SK-N-SH (cell line): Measurements from ENCODE around the gene INPP5A. TPM values are rescaled to one million over a fixed set of nuclear protein-coding genes. Genes with fewer than 3 reads are reported as not detected.
A peak's percentile ranks its signal among the peaks of the same experiment; 100 is the strongest.

Experiments
- CTCF ChIA-PET: fragments of 300-600, 350-600 bp; formaldehyde crosslinking; extraction: SDS; loops from one replicate; lab custom pipeline; 2021; lab: Yijun Ruan, JAX
- POLR2A ChIA-PET: fragments of 350-600 bp; sonication (Branson Sonifier 250); formaldehyde crosslinking; extraction: SDS; loops from one replicate; lab custom pipeline; 2020; ENCODE audit warnings: antibody characterized with exemption, inconsistent platforms; lab: Yijun Ruan, JAX
- DNase-seq: peaks from one replicate; pipeline ENCODE4 v3.0.0; 2012
- H2AFZ ChIP-seq: fragments of 200-600 bp; sonication (generic); 2 replicates; pipeline ENCODE4 v1.8.1; 2016; ENCODE audit warnings: antibody characterized with exemption, mild to moderate bottlenecking, low read depth
- H3F3A ChIP-seq: fragments of 200-600 bp; sonication (generic); replicated peaks from 2 replicates; pipeline ENCODE3; 2016; ENCODE audit warnings: antibody characterized with exemption, mild to moderate bottlenecking; ENCODE audit not compliant: insufficient read depth
- H3K27ac ChIP-seq, 2 experiments: fragments of 200-500 bp in 1 of 2; fragments of 200-600 bp in 1 of 2; sonication (Bioruptor generic) in 1 of 2; sonication (generic), shearing (Covaris generic) in 1 of 2; 2 replicates each; pipeline versions ENCODE4 v1.5.1 to v1.6.1; 2014 to 2016; ENCODE audit warnings: low read depth in 2 of 2, inconsistent platforms in 1 of 2, low read length in 1 of 2, mild to moderate bottlenecking in 1 of 2, mixed read lengths in 1 of 2
- H3K27me3 ChIP-seq: fragments of 200-600 bp; sonication (generic), shearing (Covaris generic); 2 replicates; pipeline ENCODE4 v1.6.1; 2016; ENCODE audit warnings: mixed run types; ENCODE audit not compliant: insufficient read depth
- H3K36me3 ChIP-seq, 2 experiments: fragments of 200-500 bp in 1 of 2; fragments of 200-600 bp in 1 of 2; sonication (Bioruptor generic) in 1 of 2; sonication (generic) in 1 of 2; replicated peaks in 1 of 2; 2 replicates each; pipeline versions ENCODE3 to v1.5.1; 2014 to 2016; ENCODE audit warnings: low read length in 1 of 2, mild to moderate bottlenecking in 1 of 2; ENCODE audit not compliant: insufficient read depth in 2 of 2, control insufficient read depth in 1 of 2
- H3K4me1 ChIP-seq, 2 experiments: fragments of 200-500 bp in 1 of 2; fragments of 200-600 bp in 1 of 2; sonication (Bioruptor generic) in 1 of 2; sonication (generic), shearing (Covaris generic) in 1 of 2; 2 replicates each; pipeline versions ENCODE4 v1.5.1 to v1.6.1; 2014 to 2016; ENCODE audit warnings: low read depth in 1 of 2, low read length in 1 of 2, mixed run types in 1 of 2; ENCODE audit not compliant: insufficient read depth in 2 of 2, control insufficient read depth in 1 of 2
- H3K4me2 ChIP-seq: fragments of 200-600 bp; sonication (generic), shearing (Covaris generic); 2 replicates; pipeline ENCODE4 v1.6.1; 2017; ENCODE audit warnings: mixed run types
- H3K4me3 ChIP-seq, 2 experiments: fragments of 200-500 bp in 1 of 2; fragments of 200-600 bp in 1 of 2; sonication (Bioruptor generic) in 1 of 2; sonication (generic), shearing (Covaris generic) in 1 of 2; 2 replicates each; pipeline versions ENCODE4 v1.5.1 to v1.8.1; 2014 to 2016; ENCODE audit warnings: low read depth in 2 of 2, inconsistent platforms in 1 of 2, low read length in 1 of 2, mild to moderate bottlenecking in 1 of 2, mixed read lengths in 1 of 2, moderate library complexity in 1 of 2
- H3K79me2 ChIP-seq: fragments of 200-600 bp; sonication (generic); 2 replicates; pipeline ENCODE4 v1.8.1; 2017; ENCODE audit warnings: mild to moderate bottlenecking; ENCODE audit not compliant: insufficient read depth
- H3K9ac ChIP-seq: fragments of 200-600 bp; sonication (generic); 2 replicates; pipeline ENCODE4 v1.6.1; 2017; ENCODE audit warnings: mixed run types
- H3K9me2 ChIP-seq: fragments of 200-600 bp; sonication (generic); 2 replicates; pipeline ENCODE4 v1.6.1; 2017; ENCODE audit warnings: mixed run types
- H3K9me3 ChIP-seq: fragments of 200-600 bp; sonication (generic); 2 replicates; pipeline ENCODE4 v1.6.1; 2017; ENCODE audit warnings: mixed run types, mild to moderate bottlenecking, moderate library complexity
- H4K20me1 ChIP-seq: fragments of 200-600 bp; sonication (generic); 2 replicates; pipeline ENCODE4 v1.6.1; 2017; ENCODE audit warnings: mild to moderate bottlenecking, mixed run types; ENCODE audit not compliant: insufficient read depth
- CTCF ChIP-seq: fragments of 200-600 bp; sonication (generic); IDR thresholded peaks from 2 replicates; pipeline ENCODE4 v1.6.1; 2017; ENCODE audit warnings: antibody characterized with exemption, mild to moderate bottlenecking, moderate library complexity
- EP300 ChIP-seq, 2 experiments: IDR thresholded peaks; 2 replicates each; pipeline versions ENCODE4 v1.4.0 to v1.6.1; 2012; ENCODE audit warnings: borderline replicate concordance in 1 of 2, low read depth in 1 of 2, low read length in 1 of 2
- FOXJ3 ChIP-seq: sonication (generic); formaldehyde crosslinking; IDR thresholded peaks from 2 replicates; pipeline ENCODE4 v1.5.1; 2020; ENCODE audit warnings: mild to moderate bottlenecking, missing genetic modification reagents
- GABPA ChIP-seq: IDR thresholded peaks from 2 replicates; pipeline ENCODE4 v1.4.0; 2012; ENCODE audit warnings: low read depth, mild to moderate bottlenecking
- GATA2 ChIP-seq: sonication (generic); formaldehyde crosslinking; IDR thresholded peaks from 2 replicates; pipeline ENCODE4 v1.5.0; 2020; ENCODE audit warnings: mild to moderate bottlenecking, missing genetic modification reagents
- IRF3 ChIP-seq: fragments of 150-350 bp; IDR thresholded peaks from 2 replicates; pipeline ENCODE4 v1.6.1; 2016; ENCODE audit warnings: mild to moderate bottlenecking, low read depth, low read length
- MEF2A ChIP-seq: IDR thresholded peaks from 2 replicates; pipeline ENCODE4 v1.4.0; 2012; ENCODE audit warnings: low read depth, borderline replicate concordance
- NFIC ChIP-seq: IDR thresholded peaks from 2 replicates; pipeline ENCODE4 v1.4.0; 2012; ENCODE audit warnings: borderline replicate concordance
- NRF1 ChIP-seq: IDR thresholded peaks from 2 replicates; pipeline ENCODE4 v1.6.1; 2012; ENCODE audit warnings: low read depth, mild to moderate bottlenecking, low read length
- PBX3 ChIP-seq: IDR thresholded peaks from 2 replicates; pipeline ENCODE4; 2012
- POLR2AphosphoS5 ChIP-seq: IDR thresholded peaks from 2 replicates; pipeline ENCODE4 v1.6.1; 2012; ENCODE audit warnings: low read depth, low read length
- RAD21 ChIP-seq: IDR thresholded peaks from 2 replicates; pipeline ENCODE4 v1.6.1; 2012; ENCODE audit warnings: mild to moderate bottlenecking, low read length
- RCOR1 ChIP-seq: fragments of 150-350 bp; IDR thresholded peaks from 2 replicates; pipeline ENCODE4 v1.6.1; 2017; ENCODE audit warnings: antibody characterized with exemption, low read length
- RXRA ChIP-seq: IDR thresholded peaks from 2 replicates; pipeline ENCODE4 v1.4.0; 2012; ENCODE audit warnings: low read depth, mild to moderate bottlenecking, borderline replicate concordance
- SMC3 ChIP-seq: IDR thresholded peaks from 2 replicates; pipeline ENCODE4 v1.6.1; 2012; ENCODE audit warnings: low read depth, low read length, improper control_type of control experiment
- TCF12 ChIP-seq: IDR thresholded peaks from 2 replicates; pipeline ENCODE4 v1.4.0; 2012
- USF1 ChIP-seq: IDR thresholded peaks from 2 replicates; pipeline ENCODE4 v1.4.0; 2012; ENCODE audit warnings: low read depth, borderline replicate concordance
- WGBS: methylation state at CpG from one replicate; pipeline ENCODE4 v1.1.6; 2017; ENCODE audit warnings: low lambda C conversion rate; 5-methylcytosine and 5-hydroxymethylcytosine counted together
- polyA plus RNA-seq, 3 experiments: library from polyadenylated mRNA; depleted of rRNA; stranded (reverse); fragments of >200 nt; gene quantifications; 2 replicates each; pipeline ENCODE4 v1.2.3, GENCODE V29; 2012

The INPP5A gene
- polyA plus RNA-seq, 1 of the 3 experiments (the other 2 are of a cell fraction), result 12.0 TPM

- Histone ChIP-seq H3K79me2 (no peaks in the 10 kb centered on the region), H3K9me3 (no peaks in the 10 kb centered on the region), H3K4me1 (peaks cover 20 to 22% of the 10 kb centered on the region in 2 experiments), H3K9me2 (no peaks in the 10 kb centered on the region), H3K36me3 (no peaks in the 10 kb centered on the region), H2AFZ (peak overlapping the region; percentile 1; the same call in 1 of the 2 replicates), H4K20me1 (no peaks in the 10 kb centered on the region), H3K27me3 (no peaks in the 10 kb centered on the region), H3K4me3 (0 out of 4 replicates have a peak overlapping the region, but pooled peaks of 1 of the 2 experiments have one; percentile 5), H3F3A (peaks cover 10% of the 10 kb centered on the region), H3K9ac (peak overlapping the region; percentile 1; the same call in 1 of the 2 replicates), H3K27ac (peak overlapping the region; percentile 67 to 81)
- WGBS, result 62% methylated on average over 12 of the region's 12 CpGs
- POLR2A ChIA-PET, result no interaction called here
- CTCF ChIA-PET, result interaction anchor here (0.6 to 3.1 kb wide), 7 partner anchors 11 to 284 kb away, joined by 3 to 28 read pairs (median 3); no protein-coding TSS in a partner anchor
- no peak for DNase-seq
- TF ChIP-seq NFIC, result no peak
- TF ChIP-seq NRF1, result no peak
- no peak for TF ChIP-seq RAD21
- no peak for TF ChIP-seq RCOR1
- TF ChIP-seq GABPA, result no peak
- no peak for TF ChIP-seq SMC3
- no peak for TF ChIP-seq FOXJ3
- TF ChIP-seq, all 33 proteins: peak for 0
- H3K4me2 ChIP-seq, result peak overlapping the region; percentile 4
Measured at GRCh38 chr10:132666705-132667341, 129.2 kb downstream of the INPP5A start.

- no peaks in the 10 kb centered on the region for H3K9me3 ChIP-seq
- no peak overlapping the region for H3K4me3 ChIP-seq
- H4K20me1 ChIP-seq, result no peaks in the 10 kb centered on the region
- ChIA-PET CTCF (interaction anchor here (0.6 to 3.1 kb wide), 7 partner anchors 12 to 285 kb away, joined by 3 to 28 read pairs (median 3); no protein-coding TSS in a partner anchor), POLR2A (no interaction called here)
- no peaks in the 10 kb centered on the region for H3K27me3 ChIP-seq
- peaks cover 10% of the 10 kb centered on the region for H3F3A ChIP-seq
- DNase-seq, result peak; percentile 87
- H2AFZ ChIP-seq, result no peak overlapping the region
- peaks cover 20 to 22% of the 10 kb centered on the region in 2 experiments for H3K4me1 ChIP-seq
- no peaks in the 10 kb centered on the region for H3K79me2 ChIP-seq
- WGBS, result 60% methylated on average over 20 of the region's 20 CpGs
- H3K9me2 ChIP-seq, result no peaks in the 10 kb centered on the region
- H3K9ac ChIP-seq, result no peak overlapping the region
- H3K4me2 ChIP-seq, result peak overlapping the region; percentile 4
- H3K27ac ChIP-seq, result peak overlapping the region in 1 of 2 experiments; percentile 67; a peak in 3 of 4 replicates
- H3K36me3 ChIP-seq, result no peaks in the 10 kb centered on the region
- TF ChIP-seq TCF12 (0 out of 2 replicates have a peak, but pooled peaks have one; percentile 14), FOXJ3 (peak; percentile 49; the same call in 1 of the 2 replicates), PBX3 (no peak), GATA2 (CRISPR knock-in tag) (0 out of 2 replicates have a peak, but pooled peaks have one; percentile 28), RXRA (no peak), USF1 (no peak), RAD21 (0 out of 2 replicates have a peak, but pooled peaks have one; percentile 14), CTCF (no peak), RCOR1 (peak; percentile 96), MEF2A (no peak), EP300 (IDR thresholded peaks at IDR 0.05; ENCODE audit: borderline replicate concordance in 1 of 2, low read depth in 1 of 2, low read length in 1 of 2) (peak in 1 of 2 experiments; percentile 76; a peak in 2 of 4 replicates), GABPA (no peak), IRF3 (no peak), POLR2AphosphoS5 (no peak)
Measured at GRCh38 chr10:132667342-132668047, 129.9 kb downstream of the INPP5A start.
